Keratinocyte (primary cell): ENCODE measurements around the gene TRAF3IP1. TPM values are rescaled to one million over a fixed set of nuclear protein-coding genes. Genes with fewer than 3 reads are reported as not detected.

ENCODE experiments used
- DNase-seq: peaks from one replicate; pipeline ENCODE4 v3.0.0-alpha.2; 2011; ENCODE audit warnings: low read depth, missing footprints, low spot score
- FAIRE-seq: peaks from 2 replicates; lab custom pipeline; 2011; peaks lifted over from hg19 to GRCh38; lab: Jason Lieb, UNC
- H2AFZ ChIP-seq: 2 replicates; pipeline ENCODE4 v1.6.0; 2012; ENCODE audit warnings: low read length, control low read depth, inconsistent platforms; ENCODE audit not compliant: control insufficient read depth
- H3K27ac ChIP-seq: 2 replicates; pipeline ENCODE4 v1.5.1; 2011; ENCODE audit warnings: low read length; ENCODE audit not compliant: control insufficient read depth, insufficient read depth
- H3K27me3 ChIP-seq: 3 replicates; pipeline ENCODE4 v1.6.0; 2011; ENCODE audit warnings: low read length; ENCODE audit not compliant: control insufficient read depth, insufficient read depth; ENCODE audit errors: extremely low read depth
- H3K36me3 ChIP-seq, 2 experiments: 2 replicates in 1 of 2; 3 replicates in 1 of 2; pipeline ENCODE4 v1.5.1; 2011; ENCODE audit warnings: low read length in 2 of 2, mild to moderate bottlenecking in 1 of 2; ENCODE audit not compliant: control insufficient read depth in 2 of 2, insufficient read depth in 2 of 2; ENCODE audit errors: extremely low read depth in 1 of 2
- H3K4me1 ChIP-seq: 3 replicates; pipeline ENCODE4 v1.5.1; 2011; ENCODE audit warnings: low read length; ENCODE audit not compliant: control insufficient read depth, insufficient read depth; ENCODE audit errors: extremely low read depth
- H3K4me2 ChIP-seq: 3 replicates; pipeline ENCODE4 v1.6.0; 2011; ENCODE audit warnings: low read depth, low read length; ENCODE audit not compliant: control insufficient read depth, insufficient read depth; ENCODE audit errors: extremely low read depth
- H3K4me3 ChIP-seq, 3 experiments: fragments of 200-600 bp in 1 of 3; sonication (generic) in 1 of 3; 2 replicates in 2 of 3; 3 replicates in 1 of 3; pipeline ENCODE4 v1.5.1; 2011 to 2016; ENCODE audit warnings: low read length in 3 of 3, mild to moderate bottlenecking in 3 of 3, control low read depth in 2 of 3, inconsistent platforms in 1 of 3, low read depth in 1 of 3, mixed read lengths in 1 of 3, mixed run types in 1 of 3, moderate library complexity in 1 of 3; ENCODE audit not compliant: control insufficient read depth in 2 of 3, insufficient read depth in 2 of 3; ENCODE audit errors: extremely low read depth in 1 of 3
- H3K79me2 ChIP-seq: 2 replicates; pipeline ENCODE4 v1.6.0; 2012; ENCODE audit warnings: low read length; ENCODE audit not compliant: control insufficient read depth, insufficient read depth
- H3K9ac ChIP-seq: 3 replicates; pipeline ENCODE4 v1.6.0; 2011; ENCODE audit warnings: low read length; ENCODE audit not compliant: control insufficient read depth, insufficient read depth; ENCODE audit errors: extremely low read depth
- H3K9me1 ChIP-seq: 3 replicates; pipeline ENCODE4 v1.6.0; 2011; ENCODE audit warnings: low read length; ENCODE audit not compliant: control insufficient read depth, insufficient read depth; ENCODE audit errors: extremely low read depth
- H3K9me3 ChIP-seq: 2 replicates; pipeline ENCODE4 v1.5.1; 2012; ENCODE audit warnings: low read depth, low read length; ENCODE audit not compliant: control insufficient read depth
- H4K20me1 ChIP-seq: 3 replicates; pipeline ENCODE4 v1.6.0; 2011; ENCODE audit warnings: low read length; ENCODE audit not compliant: control insufficient read depth, insufficient read depth; ENCODE audit errors: extremely low read depth
- CTCF ChIP-seq, 3 experiments: IDR thresholded peaks in 1 of 3; conservative IDR thresholded peaks in 1 of 3; optimal IDR thresholded peaks in 1 of 3; 2 replicates in 2 of 3; 3 replicates in 1 of 3; pipeline versions ENCODE3 to v1.5.1; 2011; ENCODE audit warnings: low read length in 3 of 3, mild to moderate bottlenecking in 3 of 3, moderate library complexity in 2 of 3, control low read depth in 1 of 3, inconsistent platforms in 1 of 3; ENCODE audit not compliant: insufficient read depth in 2 of 3; ENCODE audit errors: extremely low read depth in 1 of 3
- EZH2 ChIP-seq: IDR thresholded peaks from one replicate; pipeline ENCODE4 v1.6.1; 2012; ENCODE audit warnings: inconsistent platforms, mild to moderate bottlenecking, low read length, moderate library complexity
- dilution Hi-C: fragments of 300-500 bp; cut with MboI; formaldehyde crosslinking; loops from one replicate; pipeline ENCODE4 v1.7.0; 2020; ENCODE audit warnings: low sequenced_read_pairs; ENCODE audit not compliant: extremely low pct_ligation_motif_present
- polyA plus RNA-seq, 5 experiments: library from polyadenylated mRNA; depleted of rRNA in 3 of 5; stranded (reverse) in 3 of 5; stranded (forward) in 1 of 5; unstranded in 1 of 5; fragments of >200 nt; gene quantifications; 1 replicate in 1 of 5; 2 replicates in 3 of 5; 3 replicates in 1 of 5; pipeline versions ENCODE4 v1.2.1 to v1.2.3, GENCODE V29; 2011 to 2012; ENCODE audit warnings: missing spikeins in 2 of 5, low read depth in 1 of 5, low replicate concordance in 1 of 5

Gene TRAF3IP1
- polyA plus RNA-seq, 1 donor (not counting 4 experiments of a cell fraction or from before 2014, with no cell fraction given): 7.0 TPM

GRCh38 chr2:238423561-238424312, 103.4 kb downstream of the TRAF3IP1 start:
- dilution Hi-C loops: no loop called here
- FAIRE-seq (peak; percentile 36), DNase-seq (no peak)
- Histone ChIP-seq H3K4me2 (no peak overlapping the region), H3K9me1 (no peaks in the 10 kb centered on the region), H3K9me3 (no peaks in the 10 kb centered on the region), H3K79me2 (peaks cover 16% of the 10 kb centered on the region), H3K4me1 (peaks cover 14% of the 10 kb centered on the region), H3K27me3 (no peaks in the 10 kb centered on the region), H3K36me3 (peaks cover 0 to 2% of the 10 kb centered on the region in 2 experiments), H4K20me1 (no peaks in the 10 kb centered on the region), H3K27ac (no peak overlapping the region), H3K4me3 (no peak overlapping the region), H2AFZ (no peak overlapping the region), H3K9ac (no peak overlapping the region)
- TF ChIP-seq EZH2: no peak
- TF ChIP-seq CTCF (optimal IDR thresholded peaks at IDR 0.05 in 1 of 3, IDR thresholded peaks at IDR 0.05 in 1 of 3, conservative IDR thresholded peaks at IDR 0.05 in 1 of 3; ENCODE audit: extremely low read depth in 1 of 3, insufficient read depth in 2 of 3, low read length in 3 of 3): no peak

- no peak overlapping the region for H3K9ac ChIP-seq
- no peak overlapping the region for H3K27ac ChIP-seq
- TF ChIP-seq EZH2 (no peak), CTCF (optimal IDR thresholded peaks at IDR 0.05 in 1 of 3, IDR thresholded peaks at IDR 0.05 in 1 of 3, conservative IDR thresholded peaks at IDR 0.05 in 1 of 3; ENCODE audit: extremely low read depth in 1 of 3, insufficient read depth in 2 of 3, low read length in 3 of 3) (no peak)
- H3K4me3 ChIP-seq: no peak overlapping the region
- no peaks in the 10 kb centered on the region for H3K9me3 ChIP-seq
- H3K4me1 ChIP-seq: peaks cover 14% of the 10 kb centered on the region
- peaks cover 22% of the 10 kb centered on the region for H3K79me2 ChIP-seq
- dilution Hi-C loops: no loop called here
- DNase-seq: no peak
- no peaks in the 10 kb centered on the region for H3K9me1 ChIP-seq
- H3K36me3 ChIP-seq: peaks cover 0 to 3% of the 10 kb centered on the region in 2 experiments
- no peak for FAIRE-seq
- H3K4me2 ChIP-seq: no peak overlapping the region
- no peaks in the 10 kb centered on the region for H4K20me1 ChIP-seq
- no peak overlapping the region for H2AFZ ChIP-seq
- no peaks in the 10 kb centered on the region for H3K27me3 ChIP-seq
These were observed 104.0 kb downstream of the TRAF3IP1 start for GRCh38 chr2:238424313-238424700.
